Subcutaneous adipose tissue (tissue), 4 donors: ENCODE results near the gene FCHSD2. TPM values are rescaled to one million over a fixed set of nuclear protein-coding genes. Genes with fewer than 3 reads are reported as not detected.

Experiments
- total RNA-seq, 4 donors: library from RNA; depleted of rRNA; stranded (reverse); fragments of >200 nt; gene quantifications; one replicate each; pipeline ENCODE4 v1.1.0, GENCODE V29; 2016
- TF ChIP-seq, protein P1 (sequence below): fragments of 450-650 bp; IDR thresholded peaks from one replicate; pipeline ENCODE4 v1.5.1; 2016; ENCODE audit warnings: low read depth, mild to moderate bottlenecking, control low read depth, antibody characterized with exemption, moderate library complexity

FCHSD2 gene
- total RNA-seq, 4 donors from 2014 or later = 26.2 to 34.7 (median 30.0) TPM

DNA sequence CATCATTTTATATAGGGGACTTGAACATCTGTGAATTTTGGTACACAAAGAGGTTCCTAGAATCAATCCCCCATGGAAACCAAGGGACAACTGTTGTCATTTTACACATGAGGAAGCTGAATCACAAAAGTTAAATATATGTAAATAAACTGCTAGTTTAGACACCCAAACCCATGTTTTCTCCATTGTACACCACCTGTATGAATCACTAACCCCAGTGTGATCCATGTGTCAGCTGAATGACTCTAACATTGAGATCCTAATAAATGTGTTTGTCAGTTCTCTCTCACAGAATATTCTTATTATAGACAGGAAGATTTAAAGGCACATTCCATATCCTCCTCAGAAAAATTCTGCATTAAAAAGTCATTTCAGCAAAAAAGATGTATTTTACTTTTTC lies 244.6 kb downstream of the FCHSD2 start:
- TF ChIP-seq, protein P1, sequence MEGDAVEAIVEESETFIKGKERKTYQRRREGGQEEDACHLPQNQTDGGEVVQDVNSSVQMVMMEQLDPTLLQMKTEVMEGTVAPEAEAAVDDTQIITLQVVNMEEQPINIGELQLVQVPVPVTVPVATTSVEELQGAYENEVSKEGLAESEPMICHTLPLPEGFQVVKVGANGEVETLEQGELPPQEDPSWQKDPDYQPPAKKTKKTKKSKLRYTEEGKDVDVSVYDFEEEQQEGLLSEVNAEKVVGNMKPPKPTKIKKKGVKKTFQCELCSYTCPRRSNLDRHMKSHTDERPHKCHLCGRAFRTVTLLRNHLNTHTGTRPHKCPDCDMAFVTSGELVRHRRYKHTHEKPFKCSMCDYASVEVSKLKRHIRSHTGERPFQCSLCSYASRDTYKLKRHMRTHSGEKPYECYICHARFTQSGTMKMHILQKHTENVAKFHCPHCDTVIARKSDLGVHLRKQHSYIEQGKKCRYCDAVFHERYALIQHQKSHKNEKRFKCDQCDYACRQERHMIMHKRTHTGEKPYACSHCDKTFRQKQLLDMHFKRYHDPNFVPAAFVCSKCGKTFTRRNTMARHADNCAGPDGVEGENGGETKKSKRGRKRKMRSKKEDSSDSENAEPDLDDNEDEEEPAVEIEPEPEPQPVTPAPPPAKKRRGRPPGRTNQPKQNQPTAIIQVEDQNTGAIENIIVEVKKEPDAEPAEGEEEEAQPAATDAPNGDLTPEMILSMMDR = no peak

DNA sequence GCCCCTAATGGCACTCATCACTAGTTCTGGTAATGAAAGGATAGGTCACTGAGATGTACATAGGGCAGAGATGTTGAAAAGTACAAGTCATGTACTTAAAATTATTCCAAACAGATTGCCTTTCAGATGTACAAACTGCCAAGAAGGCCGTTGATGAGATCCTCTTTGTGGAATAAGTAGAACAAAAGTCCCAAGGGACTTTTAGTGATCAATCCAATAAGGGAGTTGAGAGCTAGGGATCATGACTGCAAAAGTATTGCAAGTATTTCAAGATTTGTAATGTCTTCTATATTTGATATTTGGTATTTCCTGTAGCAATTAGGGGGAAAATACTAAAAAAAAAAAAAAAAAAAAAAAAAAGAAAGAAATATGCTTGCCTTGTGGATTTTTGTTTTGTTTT lies 245.7 kb downstream of the FCHSD2 start:
- TF ChIP-seq, protein P1 = no peak

DNA sequence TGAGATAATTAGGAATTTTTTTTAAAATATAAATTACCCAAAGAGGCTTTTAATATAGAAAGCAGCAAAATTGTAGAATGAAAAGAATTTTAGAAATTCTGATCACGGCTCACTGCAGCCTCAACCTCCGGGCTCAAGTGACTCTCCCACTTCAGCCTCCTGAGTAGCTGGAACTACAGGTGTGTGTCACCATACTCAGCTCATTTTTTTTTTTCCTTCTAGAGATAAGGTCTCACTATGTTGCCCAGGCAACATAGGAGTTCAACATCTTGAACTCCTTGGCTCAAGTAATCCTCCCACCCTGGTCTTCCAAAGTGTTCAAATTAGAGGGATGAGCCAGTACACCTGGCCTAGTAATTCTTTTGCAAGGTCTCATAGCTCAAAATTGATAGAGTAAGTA lies 251.2 kb downstream of the FCHSD2 start:
- TF ChIP-seq, protein P1 = no peak

DNA sequence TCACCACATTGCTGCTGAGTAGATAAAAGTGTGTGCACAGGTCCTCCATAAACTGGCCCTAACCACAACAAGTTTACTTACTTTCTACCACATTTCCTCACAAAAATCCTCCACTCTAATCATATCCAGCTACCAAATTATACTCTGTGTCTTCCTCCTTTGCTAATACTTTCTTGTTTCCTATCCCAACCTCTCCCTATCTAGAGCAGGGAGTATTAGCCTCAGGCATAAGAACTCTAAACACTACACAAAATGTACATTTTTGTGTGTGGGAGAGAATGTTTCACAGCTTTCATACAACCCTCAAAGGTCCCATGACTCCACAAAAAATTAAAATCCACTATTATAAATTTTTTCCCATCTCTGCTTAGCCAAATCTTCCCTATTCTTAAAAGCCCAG lies 255.5 kb downstream of the FCHSD2 start:
- TF ChIP-seq, protein P1 = no peak

DNA sequence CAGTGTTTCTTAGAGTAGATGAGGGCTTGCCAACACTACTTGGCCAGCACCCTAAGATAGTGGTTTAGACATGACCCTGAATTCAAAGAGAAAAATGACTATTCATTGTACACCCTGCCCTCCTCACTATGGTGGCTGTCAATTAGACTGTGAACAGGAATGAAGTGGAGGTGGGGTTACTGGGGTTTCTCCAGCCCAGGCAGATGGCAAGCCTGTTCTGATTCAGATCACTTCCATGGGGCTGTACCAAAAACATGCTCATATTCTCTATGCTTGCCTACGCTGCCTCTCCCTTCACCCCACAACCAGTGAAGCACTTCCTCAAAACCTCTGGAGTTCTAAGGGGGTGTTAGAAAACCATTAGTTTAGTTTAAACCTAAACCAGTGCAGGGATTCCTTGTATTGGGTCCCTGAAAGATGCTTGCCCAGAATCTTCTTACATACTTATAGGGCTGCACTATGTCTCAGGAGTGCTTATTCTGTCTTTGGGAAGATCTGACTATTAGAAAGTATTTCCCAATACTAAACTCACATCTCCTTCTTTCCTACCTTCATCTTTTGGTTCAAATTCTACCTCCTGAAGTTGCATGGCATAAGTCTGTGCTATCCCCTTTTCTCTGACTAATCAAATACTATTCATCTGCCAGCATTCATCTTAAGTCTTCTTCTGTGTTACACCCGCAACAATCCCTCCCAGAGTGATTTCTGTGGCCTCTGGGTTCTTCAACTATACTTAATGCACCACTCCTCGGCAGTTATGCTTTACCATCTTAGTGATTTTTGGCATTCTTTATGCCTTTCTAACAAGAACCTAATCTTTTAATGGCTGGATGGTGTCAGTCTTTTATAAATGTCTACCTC lies 256.1 kb downstream of the FCHSD2 start:
- TF ChIP-seq, protein P1 = no peak

DNA sequence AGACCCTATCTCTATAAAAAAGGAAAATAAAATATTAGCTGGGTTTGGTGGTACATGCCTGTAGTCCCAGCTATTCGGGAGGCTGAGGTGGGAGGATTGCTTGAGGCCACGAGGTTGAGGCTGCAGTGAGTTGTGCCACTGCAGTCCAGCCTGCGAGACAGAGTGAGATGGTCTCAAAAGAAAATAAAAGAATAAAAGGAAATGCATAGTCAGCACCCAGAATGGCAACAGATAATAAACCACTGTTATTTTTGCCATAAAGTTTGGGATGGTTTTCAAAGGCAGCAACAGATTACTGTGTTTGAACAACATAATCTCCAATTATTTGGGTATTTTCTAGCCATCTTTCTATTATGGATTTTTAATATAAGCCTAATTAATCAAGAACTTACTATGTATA lies 266.0 kb downstream of the FCHSD2 start:
- TF ChIP-seq, protein P1 = no peak

DNA sequence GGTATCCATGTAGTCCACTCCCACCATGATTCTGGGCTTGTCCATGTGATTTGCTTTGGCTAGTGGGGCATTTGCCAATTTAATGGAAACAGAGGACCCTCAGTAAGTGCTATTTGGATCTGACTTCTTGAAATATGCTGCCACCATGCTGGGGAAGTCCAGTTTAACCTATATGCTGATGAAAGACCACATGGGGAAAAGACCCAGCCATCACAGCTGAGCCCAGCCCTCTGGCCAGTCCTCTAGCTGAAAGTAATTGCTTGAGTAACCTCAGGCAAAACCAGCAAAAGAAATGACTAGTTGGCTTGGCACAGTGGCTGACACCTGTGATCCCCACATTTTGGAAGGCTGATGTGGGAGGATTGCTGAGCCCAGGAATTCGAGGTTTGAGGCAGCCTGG lies 266.4 kb downstream of the FCHSD2 start:
- TF ChIP-seq, protein P1 = no peak
